ENCODE data around the gene SLC9B2.

- TF ChIP-seq CTCF (IDR thresholded peaks at IDR 0.05) (no peak), POLR2A (IDR thresholded peaks at IDR 0.05) (no peak), POLR2AphosphoS5 (IDR thresholded peaks at IDR 0.05) (no peak), EP300 (IDR thresholded peaks at IDR 0.05) (no peak)
Measured at GRCh38 chr4:103052779-103053178, 23.8 kb downstream of the SLC9B2 start.

Measured in upper lobe of left lung (tissue), 4 donors.